GM13976 (cell line): Measurements from ENCODE around the gene COPS9.

Experiments
- DNase-seq: peaks from one replicate; pipeline ENCODE4 v3.0.0; 2012; ENCODE audit warnings: low spot score
- CTCF ChIP-seq: IDR thresholded peaks from 2 replicates; pipeline ENCODE4 v1.5.1; 2012; ENCODE audit warnings: borderline replicate concordance, mild to moderate bottlenecking; ENCODE audit not compliant: insufficient read depth; ENCODE audit errors: extremely low read depth, missing control alignments, control extremely low read depth
- in situ Hi-C: fragments of 300-500 bp; cut with MboI; formaldehyde crosslinking; loops from one replicate; pipeline ENCODE4 v1.12.0; 2022; ENCODE audit warnings: low sequenced_read_pairs, mixed read lengths, inconsistent platforms; ENCODE audit not compliant: unreplicated experiment

The COPS9 gene

GRCh38 chr2:240162531-240162930, 26.4 kb upstream of the COPS9 start:
- no peak for TF ChIP-seq CTCF
- DNase-seq = no peak
- in situ Hi-C loops = loop anchor here (25.0 kb wide), 1 partner anchor 275 kb away; the partner anchor contains the start of gene GPC1

GRCh38 chr2:240162032-240162431, 25.9 kb upstream of the COPS9 start:
- no peak for DNase-seq
- in situ Hi-C loops = loop anchor here (25.0 kb wide), 1 partner anchor 275 kb away; the partner anchor contains the start of gene GPC1
- no peak for TF ChIP-seq CTCF

GRCh38 chr2:240161087-240161750, 25.1 kb upstream of the COPS9 start:
- in situ Hi-C loops = loop anchor here (25.0 kb wide), 1 partner anchor 276 kb away; the partner anchor contains the start of gene GPC1
- no peak for DNase-seq
- TF ChIP-seq CTCF = no peak

- in situ Hi-C loops = loop anchor here (25.0 kb wide), 1 partner anchor 277 kb away; the partner anchor contains the start of gene GPC1
- DNase-seq = no peak
- TF ChIP-seq CTCF = no peak
These were observed 24.4 kb upstream of the COPS9 start for GRCh38 chr2:240160291-240161086.

GRCh38 chr2:240159251-240159839, 23.2 kb upstream of the COPS9 start:
- in situ Hi-C loops = loop anchor here (25.0 kb wide), 1 partner anchor 278 kb away; the partner anchor contains the start of gene GPC1
- no peak for TF ChIP-seq CTCF
- no peak for DNase-seq

- in situ Hi-C loops = loop anchor here (25.0 kb wide), 1 partner anchor 280 kb away; the partner anchor contains the start of gene GPC1
- TF ChIP-seq CTCF = no peak
These were observed 21.0 kb upstream of the COPS9 start for GRCh38 chr2:240157147-240157470.

More at GRCh38 chr2:240157147-240157470, 21.0 kb upstream of the COPS9 start:
- DNase-seq = no peak
